Activated T-cell treated with anti-CD3 and anti-CD28 coated beads for 4 hours (primary cell): Measurements from ENCODE around the gene SPX.

ENCODE experiments used
- DNase-seq: peaks from one replicate; pipeline ENCODE4 v3.0.0-alpha.2; 2020

Gene SPX

GRCh38 chr12:21526053-21526452 is at the start of gene SPX:
TSS of gene SPX (plus strand) at chr12:21526296. CDS start at chr12:21526473, 177 bp downstream.
- DNase-seq, result no peak

GRCh38 chr12:21476949-21477348 is 49.1 kb upstream of the SPX start:
- no peak for DNase-seq

GRCh38 chr12:21478756-21479455 is 47.2 kb upstream of the SPX start:
- DNase-seq, result no peak

GRCh38 chr12:21483531-21483930 is 42.6 kb upstream of the SPX start:
- DNase-seq, result no peak

- DNase-seq, result no peak
Measured at GRCh38 chr12:21485998-21486397, 40.1 kb upstream of the SPX start.

- no peak for DNase-seq
Measured at GRCh38 chr12:21499765-21500164, 26.3 kb upstream of the SPX start.

GRCh38 chr12:21500786-21501257 is 25.3 kb upstream of the SPX start:
- DNase-seq, result peak; percentile 5

GRCh38 chr12:21501258-21502163 is 24.6 kb upstream of the SPX start, which contains the start of the genes GOLT1B and RECQL:
TSS of gene GOLT1B (plus strand) at chr12:21501789. CDS start at chr12:21501924, 135 bp downstream.
TSS of gene RECQL (minus strand) at chr12:21501635. CDS start at chr12:21499570, 2,065 bp downstream.
- peak; percentile 85 for DNase-seq

- peak; percentile 16 for DNase-seq
Measured at GRCh38 chr12:21502164-21502496, 24.0 kb upstream of the SPX start.

- no peak for DNase-seq
Measured at GRCh38 chr12:21502872-21503271, 23.2 kb upstream of the SPX start.

- no peak for DNase-seq
Measured at GRCh38 chr12:21505888-21506287, 20.2 kb upstream of the SPX start.

- DNase-seq, result no peak
Measured at GRCh38 chr12:21507849-21508248, 18.2 kb upstream of the SPX start.

- no peak for DNase-seq
Measured at GRCh38 chr12:21509768-21510167, 16.3 kb upstream of the SPX start.

- DNase-seq, result no peak
Measured at GRCh38 chr12:21516281-21516680, 9.8 kb upstream of the SPX start.

GRCh38 chr12:21518451-21518850 is 7.6 kb upstream of the SPX start:
- DNase-seq, result no peak

- no peak for DNase-seq
Measured at GRCh38 chr12:21521541-21521940, 4.6 kb upstream of the SPX start.

- no peak for DNase-seq
Measured at GRCh38 chr12:21523148-21523547, 2.9 kb upstream of the SPX start.

- no peak for DNase-seq
Measured at GRCh38 chr12:21526721-21527345, 737 bp downstream of the SPX start.

- DNase-seq, result no peak
Measured at GRCh38 chr12:21527451-21528180, 1.5 kb downstream of the SPX start.

- DNase-seq, result no peak
Measured at GRCh38 chr12:21528953-21529352, 2.9 kb downstream of the SPX start.

GRCh38 chr12:21529456-21529855 is 3.4 kb downstream of the SPX start:
- DNase-seq, result no peak

GRCh38 chr12:21538061-21538653 is 12.1 kb downstream of the SPX start:
- DNase-seq, result no peak
